ENCODE results near the gene ZNF571. TPM values are rescaled to one million over a fixed set of nuclear protein-coding genes. Genes with fewer than 3 reads are reported as not detected.
A peak's percentile ranks its signal among the peaks of the same experiment; 100 is the strongest.

ZNF571 gene
- total RNA-seq (2014; rRNA removed; shearing (Covaris generic)), result 2.6 and 4.2 TPM in 2 replicates

- DNase-seq (ENCODE audit: low read depth), result peak; percentile 88
Observed at GRCh38 chr19:37594304-37594981, at the start of gene ZNF571, which contains the start of gene ZNF540. Gene ZNF571, minus strand, starts transcription at chr19:37594792. Its CDS starts 8,116 bp downstream, at chr19:37586676. Gene ZNF540, plus strand, starts transcription at chr19:37594876. Its CDS starts 3,572 bp downstream, at chr19:37598448.

GRCh38 chr19:37635076-37636056 lies 40.8 kb upstream of the ZNF571 start:
- peak; percentile 3 for DNase-seq (ENCODE audit: low read depth)

GRCh38 chr19:37594982-37595382 lies 390 bp upstream of the ZNF571 start:
- peak; percentile 62 for DNase-seq (ENCODE audit: low read depth)

- no peak for DNase-seq (ENCODE audit: low read depth)
Observed at GRCh38 chr19:37593996-37594303, 642 bp downstream of the ZNF571 start.

GRCh38 chr19:37583340-37583739 lies 11.3 kb downstream of the ZNF571 start:
- no peak for DNase-seq (ENCODE audit: low read depth)

GRCh38 chr19:37572203-37572602 lies 22.4 kb downstream of the ZNF571 start:
- peak; percentile 25 for DNase-seq (ENCODE audit: low read depth)

- DNase-seq (ENCODE audit: low read depth), result no peak
Observed at GRCh38 chr19:37565370-37565669, 29.3 kb downstream of the ZNF571 start.

GRCh38 chr19:37564624-37565369 lies 29.8 kb downstream of the ZNF571 start:
- DNase-seq (ENCODE audit: low read depth), result no peak

GRCh38 chr19:37563518-37563917 lies 31.1 kb downstream of the ZNF571 start:
- no peak for DNase-seq (ENCODE audit: low read depth)

- DNase-seq (ENCODE audit: low read depth), result peak; percentile 68
Observed at GRCh38 chr19:37551129-37551993, 43.2 kb downstream of the ZNF571 start.

- no peak for DNase-seq (ENCODE audit: low read depth)
Observed at GRCh38 chr19:37537391-37537947, 57.1 kb downstream of the ZNF571 start.

- peak; percentile 78 for DNase-seq (ENCODE audit: low read depth)
Observed at GRCh38 chr19:37519890-37520289, 74.7 kb downstream of the ZNF571 start.

Other genes starting within 250 kb of the ZNF571 start
- gene ZNF527, start 223.7 kb downstream of the ZNF571 start, total RNA-seq (2014; rRNA removed; shearing (Covaris generic)), result 3.4 and 4.7 TPM in 2 replicates
- 12.5 and 17.9 TPM in 2 replicates for gene ZNF569, start 127.3 kb downstream of the ZNF571 start, total RNA-seq (2014; rRNA removed; shearing (Covaris generic))
- 5.7 and 8.1 TPM in 2 replicates for gene ZNF570, start 125.4 kb downstream of the ZNF571 start, total RNA-seq (2014; rRNA removed; shearing (Covaris generic))
- 0.24 and 0.49 TPM in 2 replicates for gene ZNF793, start 87.9 kb downstream of the ZNF571 start, total RNA-seq (2014; rRNA removed; shearing (Covaris generic))
- gene ZNF540, start 84 bp upstream of the ZNF571 start, total RNA-seq (2014; rRNA removed; shearing (Covaris generic)), result 0.78 and 0.96 TPM in 2 replicates
- 12.4 and 21.8 TPM in 2 replicates for gene ZFP30, start 60.7 kb upstream of the ZNF571 start, total RNA-seq (2014; rRNA removed; shearing (Covaris generic))
- 2.8 and 3.3 TPM in 2 replicates for gene ZNF607, start 125.0 kb upstream of the ZNF571 start, total RNA-seq (2014; rRNA removed; shearing (Covaris generic))
- gene ZNF573, start 184.8 kb upstream of the ZNF571 start, total RNA-seq (2014; rRNA removed; shearing (Covaris generic)), result 3.1 and 4.9 TPM in 2 replicates